ENCODE measurements around the gene TIGD1.
"Not testable (repeated sequence)": the region's sequence is repeated elsewhere in the genome, so short reads cannot be mapped to it uniquely, and the experiment has no call there.

The TIGD1 gene

DNA sequence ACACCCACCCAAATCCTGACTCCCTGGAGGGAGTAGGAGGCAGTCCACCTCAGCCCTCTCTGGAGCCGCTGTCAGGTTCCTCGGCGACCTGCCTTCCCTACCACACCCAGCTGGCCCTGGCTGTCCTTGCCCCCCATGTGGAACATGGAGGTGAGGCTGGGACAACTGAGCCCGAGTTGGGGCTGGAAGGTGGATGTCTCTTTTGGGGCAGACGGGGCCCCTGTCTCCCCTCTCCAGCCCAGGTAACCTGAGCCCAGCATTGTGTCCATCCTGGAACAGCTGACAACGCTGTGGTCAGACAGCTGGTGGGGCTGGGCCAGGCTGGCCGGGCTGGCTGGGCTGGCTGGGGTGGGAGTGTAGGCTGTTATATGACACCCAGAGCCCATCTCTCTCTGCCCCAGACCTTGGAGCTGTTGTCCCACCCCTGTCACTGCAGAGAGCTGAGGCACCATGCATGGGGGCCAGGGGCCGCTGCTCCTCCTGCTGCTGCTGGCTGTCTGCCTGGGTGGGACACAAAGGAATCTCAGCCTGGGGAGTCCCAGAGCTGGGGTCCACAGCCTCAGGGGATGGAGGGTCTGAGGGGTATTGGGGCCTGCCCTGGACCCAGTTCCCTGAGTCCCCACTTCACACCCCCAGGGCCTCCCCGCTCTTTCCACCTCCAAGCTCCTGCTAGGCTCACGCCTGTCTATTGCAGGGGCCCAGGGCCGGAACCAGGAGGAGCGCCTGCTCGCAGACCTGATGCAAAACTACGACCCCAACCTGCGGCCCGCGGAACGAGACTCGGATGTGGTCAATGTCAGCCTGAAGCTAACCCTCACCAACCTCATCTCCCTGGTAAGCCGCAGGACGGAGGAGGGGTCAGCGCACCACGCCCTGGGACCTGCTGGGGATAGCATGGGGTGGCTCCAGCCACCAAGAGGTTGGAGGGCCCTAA lies 10.8 kb downstream of the TIGD1 start, which contains the start of gene CHRNG:
Gene CHRNG (plus strand): TSS at position 395 of the 934 bp plus-strand sequence. CDS start 56 bp downstream, at position 451.
- no peak for DNase-seq (ENCODE audit: low spot score)

- no peak for DNase-seq (ENCODE audit: low spot score)
Observed at GRCh38 chr2:232538671-232539070, 11.7 kb downstream of the TIGD1 start.

DNA sequence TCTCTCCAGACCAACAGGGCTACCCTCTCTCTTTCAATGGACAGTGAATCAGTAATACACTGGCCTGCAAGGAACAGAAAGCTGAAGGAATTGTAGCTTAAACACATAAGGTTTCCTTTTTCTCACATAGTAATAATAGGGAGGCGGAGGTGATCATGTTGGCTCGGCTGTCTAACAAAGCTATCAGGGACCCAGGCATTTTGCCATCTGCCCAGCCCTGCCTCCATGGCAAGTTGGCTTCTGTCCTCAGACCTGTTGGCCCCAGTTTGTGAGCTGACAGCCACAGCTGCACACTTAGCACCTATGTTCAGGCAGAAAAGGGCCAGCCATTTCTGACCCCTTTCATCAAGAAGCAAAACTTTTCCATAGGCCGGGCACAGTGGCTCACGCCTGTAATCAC lies 12.9 kb downstream of the TIGD1 start:
- DNase-seq (ENCODE audit: low spot score), result no peak

DNA sequence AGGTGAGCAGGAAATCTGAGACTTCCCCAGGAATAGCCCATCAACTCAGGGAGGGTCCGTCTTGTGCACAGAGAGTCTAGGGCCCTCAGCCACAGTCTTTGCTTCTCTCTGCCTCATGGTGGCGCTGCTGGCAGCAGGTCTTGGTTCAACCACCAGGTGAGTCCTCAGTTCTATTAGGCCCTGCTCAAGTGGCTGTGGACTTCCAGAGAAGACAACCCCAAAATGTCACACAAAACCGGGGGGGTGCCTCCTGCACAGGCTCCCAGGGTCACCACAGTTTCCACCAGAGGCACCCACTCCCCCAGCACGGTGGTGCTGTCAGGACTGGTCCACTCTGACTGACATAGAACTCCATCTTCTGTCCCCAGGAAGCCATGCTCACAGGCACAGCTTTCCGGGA lies 13.3 kb downstream of the TIGD1 start:
- DNase-seq (ENCODE audit: low spot score), result no peak

DNA sequence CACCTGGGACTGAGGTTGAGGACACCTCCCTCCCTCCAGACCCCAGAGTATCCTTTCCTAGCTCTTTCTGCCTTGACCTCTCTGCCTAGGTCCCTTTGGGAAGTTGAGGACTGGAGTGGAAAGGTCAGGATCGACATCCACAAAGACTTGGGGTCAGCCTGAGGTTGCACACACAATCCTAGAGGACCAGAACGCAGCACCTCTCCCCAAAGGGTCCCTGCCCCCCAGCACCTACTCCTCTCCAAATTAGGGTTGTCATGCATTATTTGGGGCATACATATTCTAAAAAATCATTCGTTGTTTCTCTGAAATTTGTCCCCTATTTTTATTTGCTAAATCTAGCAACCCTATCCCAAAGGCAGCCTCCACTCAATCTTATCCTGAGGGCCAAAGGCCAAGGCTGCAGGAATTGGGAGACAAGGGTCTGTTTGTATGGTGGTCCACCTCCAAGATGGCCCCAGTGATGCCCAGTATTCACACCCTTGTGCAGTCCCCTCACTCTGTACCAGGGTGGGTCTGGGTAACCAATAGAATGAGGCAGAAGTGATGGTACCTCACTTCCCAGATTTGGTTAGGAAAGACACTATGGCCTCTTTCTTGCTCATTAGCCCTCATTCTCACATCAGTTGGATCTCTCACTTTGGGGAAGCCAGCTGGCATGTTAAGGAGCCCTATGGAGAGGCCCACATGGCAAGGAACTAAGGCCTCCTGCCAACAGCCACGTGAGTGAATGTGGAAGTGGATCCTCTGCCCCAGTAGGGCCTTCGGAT lies 14.4 kb downstream of the TIGD1 start:
- no peak for DNase-seq (ENCODE audit: low spot score)

- no peak for DNase-seq (ENCODE audit: low spot score)
Observed at GRCh38 chr2:232534940-232535651, 15.3 kb downstream of the TIGD1 start.

GRCh38 chr2:232533944-232534710 lies 16.2 kb downstream of the TIGD1 start:
- no peak for DNase-seq (ENCODE audit: low spot score)

DNA sequence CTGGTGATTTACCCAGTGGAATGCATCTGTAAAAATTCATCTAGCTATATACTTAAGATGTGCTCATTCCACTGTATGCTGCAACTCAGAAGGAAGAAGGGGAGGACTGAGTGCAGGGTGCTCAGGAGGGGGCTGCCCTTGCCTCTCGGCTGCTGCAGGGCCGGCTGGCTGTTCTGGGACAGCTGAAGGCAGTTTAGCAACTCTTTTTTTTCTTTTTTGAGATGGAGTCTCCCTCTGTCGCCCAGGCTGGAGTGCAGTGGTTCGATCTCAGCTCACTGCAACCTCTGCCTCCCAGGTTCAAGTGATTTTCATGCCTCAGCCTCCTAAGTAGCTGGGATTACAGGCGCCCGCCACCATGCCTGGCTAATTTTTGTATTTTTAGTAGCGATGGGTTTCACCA lies 17.5 kb downstream of the TIGD1 start:
- DNase-seq (ENCODE audit: low spot score), result not testable (repeated sequence)

DNA sequence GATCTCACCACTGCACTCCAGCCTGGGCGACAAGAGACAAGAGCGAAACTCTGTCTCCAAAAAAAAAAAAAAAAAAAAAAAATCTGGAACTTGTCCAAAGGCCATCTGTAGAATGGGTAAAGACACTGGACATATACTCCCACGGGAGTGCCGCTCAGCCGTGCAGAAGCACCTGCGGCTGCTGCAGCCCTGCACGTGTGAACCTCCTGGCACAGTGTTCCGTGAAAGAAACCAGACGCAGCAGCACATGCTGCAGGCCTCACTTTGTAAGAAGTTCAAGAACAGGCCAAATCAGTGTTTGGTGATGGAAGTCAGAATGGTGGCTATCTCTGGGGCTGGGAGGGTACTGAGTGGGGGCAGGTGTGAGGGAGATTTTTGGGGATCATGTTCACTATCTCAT lies 17.9 kb downstream of the TIGD1 start:
- DNase-seq (ENCODE audit: low spot score), result no peak

DNA sequence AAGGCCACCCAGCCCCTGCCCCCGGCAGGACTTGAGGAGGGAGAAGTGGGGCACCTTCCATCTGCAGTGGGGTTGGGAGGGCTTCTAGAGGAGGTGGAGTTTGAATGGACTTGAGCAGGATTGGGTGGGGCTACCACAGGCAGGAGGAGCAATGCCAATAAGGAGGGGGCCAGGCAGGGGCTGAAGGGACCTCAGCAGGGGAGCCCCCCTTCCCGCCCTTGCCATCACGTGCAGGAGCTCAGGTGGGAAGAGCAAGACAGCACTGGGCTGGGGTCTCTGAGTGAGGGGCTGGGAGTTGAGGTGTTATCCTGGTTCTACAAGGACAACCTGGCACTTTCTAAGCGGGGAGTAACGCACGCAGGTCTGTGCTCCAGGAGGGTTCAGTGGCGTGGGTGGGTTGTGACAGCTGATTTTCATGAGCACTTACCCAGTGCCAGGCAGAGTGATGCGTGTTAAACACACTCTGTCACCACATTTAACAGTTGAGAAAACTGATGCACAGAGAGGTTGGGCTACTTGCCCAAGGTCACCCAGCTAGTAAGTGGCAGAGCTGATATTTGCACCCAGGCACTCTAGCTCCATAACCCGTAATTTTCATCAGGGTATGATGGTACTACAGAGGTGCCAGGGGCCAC lies 19.6 kb downstream of the TIGD1 start:
- no peak for DNase-seq (ENCODE audit: low spot score)

- DNase-seq (ENCODE audit: low spot score), result no peak
Observed at GRCh38 chr2:232529806-232530547, 20.4 kb downstream of the TIGD1 start.

GRCh38 chr2:232528746-232529460 lies 21.5 kb downstream of the TIGD1 start:
- no peak for DNase-seq (ENCODE audit: low spot score)

DNA sequence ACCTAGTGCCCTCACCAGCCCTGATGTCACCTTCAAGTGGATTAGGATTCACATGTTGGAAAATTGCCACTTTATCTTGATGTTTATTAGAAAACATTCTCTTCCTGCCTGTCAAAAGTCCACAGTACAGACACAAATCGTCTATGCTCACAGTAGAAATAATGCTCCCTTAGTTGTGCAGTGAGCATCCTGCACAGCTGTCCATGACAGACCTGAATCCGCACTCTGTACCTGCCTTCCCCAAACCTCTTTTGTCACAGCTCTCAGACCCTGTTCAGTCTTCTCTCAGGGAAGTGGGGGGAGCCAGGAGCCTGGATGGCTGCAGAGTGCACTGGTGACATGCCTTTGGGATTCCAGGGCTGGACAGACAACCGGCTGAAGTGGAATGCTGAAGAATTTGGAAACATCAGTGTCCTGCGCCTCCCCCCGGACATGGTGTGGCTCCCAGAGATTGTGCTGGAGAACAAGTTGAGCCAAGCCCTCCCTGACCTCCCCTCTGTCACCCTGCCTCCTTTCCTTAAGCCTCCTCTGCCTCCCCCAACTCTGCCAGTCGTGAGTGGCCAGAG lies 22.4 kb downstream of the TIGD1 start:
- DNase-seq (ENCODE audit: low spot score), result no peak

DNA sequence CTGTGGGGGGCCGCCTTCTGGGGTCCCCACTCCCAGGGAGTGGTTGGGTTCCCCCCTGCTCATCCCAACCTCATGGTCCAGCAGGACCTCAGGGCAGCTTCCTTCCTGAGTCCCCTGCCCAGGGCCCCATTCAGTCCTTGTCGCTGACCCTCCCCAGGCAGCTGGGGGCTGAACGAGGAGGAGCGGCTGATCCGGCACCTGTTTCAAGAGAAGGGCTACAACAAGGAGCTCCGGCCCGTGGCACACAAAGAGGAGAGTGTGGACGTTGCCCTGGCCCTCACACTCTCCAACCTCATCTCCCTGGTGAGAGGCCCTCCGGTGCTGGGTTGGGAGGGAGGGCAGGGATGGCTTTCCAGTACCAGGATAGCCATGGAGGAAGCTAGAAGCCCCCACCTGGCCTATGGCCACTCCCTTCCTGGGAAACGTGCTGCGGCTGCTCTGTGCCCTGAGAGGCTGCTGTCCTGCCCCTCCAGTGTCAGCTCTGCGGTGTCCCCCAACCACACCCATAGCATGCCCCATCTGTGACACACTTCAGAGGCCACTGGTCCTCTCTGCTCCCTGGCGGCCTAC lies 23.9 kb downstream of the TIGD1 start:
- DNase-seq (ENCODE audit: low spot score), result no peak

DNA sequence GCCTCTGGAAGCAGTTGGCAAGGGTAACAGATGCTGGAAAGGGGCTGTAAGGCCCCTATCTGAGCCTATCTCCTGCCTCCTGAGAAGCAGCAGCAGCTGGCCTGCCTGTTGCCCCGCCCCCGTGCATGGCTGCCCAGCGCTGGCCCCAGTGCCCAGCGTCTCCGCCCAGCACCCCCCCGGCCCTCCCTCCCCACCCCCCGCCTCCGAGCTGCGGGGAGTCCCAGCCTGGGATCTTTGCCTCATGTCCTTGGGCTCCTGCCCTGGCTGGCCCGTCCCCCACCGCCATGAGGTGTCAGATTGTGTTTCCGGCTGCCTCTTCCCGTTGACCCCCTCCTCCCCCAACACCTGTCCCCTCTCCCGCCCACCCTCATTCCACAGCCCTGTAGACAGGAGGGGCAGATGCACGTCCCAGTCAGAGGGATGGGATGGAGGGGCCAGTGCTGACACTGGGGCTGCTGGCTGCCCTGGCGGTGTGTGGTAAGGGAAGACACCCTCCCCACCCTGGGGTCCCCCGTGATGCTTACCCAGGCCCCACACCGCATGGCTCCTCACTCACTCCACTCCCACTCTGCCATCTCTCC lies 24.5 kb downstream of the TIGD1 start, which contains the start of gene CHRND:
Gene CHRND (plus strand): TSS at position 370 of the 581 bp plus-strand sequence. CDS start 56 bp downstream, at position 426.
- DNase-seq (ENCODE audit: low spot score), result no peak

DNA sequence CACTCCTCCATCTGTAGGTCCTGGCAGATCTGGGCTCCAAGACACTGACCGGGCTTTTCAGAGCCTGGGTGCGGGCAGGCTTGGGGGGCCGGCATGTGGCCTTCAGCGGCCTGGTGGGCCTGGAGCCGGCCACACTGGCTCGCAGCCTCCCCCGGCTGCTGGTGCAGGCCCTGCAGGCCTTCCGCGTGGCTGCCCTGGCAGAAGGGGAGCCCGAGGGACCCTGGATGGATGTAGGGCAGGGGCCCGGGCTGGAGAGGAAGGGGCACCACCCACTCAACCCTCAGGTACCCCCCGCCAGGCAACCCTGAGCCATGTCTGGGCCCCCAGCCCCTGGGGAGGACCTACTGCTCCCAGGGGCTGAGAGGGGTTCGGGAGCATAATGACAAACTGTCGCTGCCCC lies 25.2 kb downstream of the TIGD1 start:
- no peak for DNase-seq (ENCODE audit: low spot score)

GRCh38 chr2:232524771-232525170 lies 25.6 kb downstream of the TIGD1 start:
- no peak for DNase-seq (ENCODE audit: low spot score)
